ENCODE measurements around the gene DEPDC1B. TPM values are rescaled to one million over a fixed set of nuclear protein-coding genes. Genes with fewer than 3 reads are reported as not detected.
"Not testable (repeated sequence)": the region's sequence is repeated elsewhere in the genome, so short reads cannot be mapped to it uniquely, and the experiment has no call there.

The DEPDC1B gene
- total RNA-seq, 1 donor from 2014 or later: 2.4 TPM

GRCh38 chr5:60577116-60577515 is 122.8 kb downstream of the DEPDC1B start:
- DNase-seq (ENCODE audit: low spot score in 2 of 2): no peak
- intact Hi-C loops (cut with DNase I): no loop called here
- no peak for TF ChIP-seq CTCF (IDR thresholded peaks at IDR 0.05)
- Histone ChIP-seq H3K27ac (no peak overlapping the region), H3K4me1 (no peaks in the 10 kb centered on the region), H3K27me3 (no peaks in the 10 kb centered on the region), H3K4me3 (no peak overlapping the region), H3K9me3 (peaks cover 3 to 7% of the 10 kb centered on the region in 2 donors), H3K36me3 (no peaks in the 10 kb centered on the region)

- Histone ChIP-seq H3K4me1 (no peaks in the 10 kb centered on the region), H3K36me3 (no peaks in the 10 kb centered on the region), H3K9me3 (peaks cover 3 to 7% of the 10 kb centered on the region in 2 donors), H3K27ac (no peak overlapping the region), H3K27me3 (no peaks in the 10 kb centered on the region), H3K4me3 (no peak overlapping the region)
- no peak for DNase-seq (ENCODE audit: low spot score in 2 of 2)
- intact Hi-C loops (cut with DNase I): no loop called here
- no peak for TF ChIP-seq CTCF (IDR thresholded peaks at IDR 0.05)
These were observed 123.5 kb downstream of the DEPDC1B start for GRCh38 chr5:60576425-60576824.

- no peaks in the 10 kb centered on the region for H3K36me3 ChIP-seq
- TF ChIP-seq CTCF (IDR thresholded peaks at IDR 0.05): no peak
- no peak overlapping the region for H3K27ac ChIP-seq
- no peaks in the 10 kb centered on the region for H3K27me3 ChIP-seq
- H3K9me3 ChIP-seq: peaks cover 7 to 11% of the 10 kb centered on the region in 2 donors
- no peak for DNase-seq (ENCODE audit: low spot score in 2 of 2)
- H3K4me3 ChIP-seq: no peak overlapping the region
- intact Hi-C loops (cut with DNase I): no loop called here
- H3K4me1 ChIP-seq: no peaks in the 10 kb centered on the region
These were observed 131.3 kb downstream of the DEPDC1B start for GRCh38 chr5:60568646-60569045.

- Histone ChIP-seq H3K27me3 (no peaks in the 10 kb centered on the region), H3K9me3 (peaks cover 5 to 9% of the 10 kb centered on the region in 2 donors), H3K27ac (no peak overlapping the region), H3K4me3 (no peak overlapping the region), H3K4me1 (no peaks in the 10 kb centered on the region), H3K36me3 (no peaks in the 10 kb centered on the region)
- no peak for DNase-seq (ENCODE audit: low spot score in 2 of 2)
- no peak for TF ChIP-seq CTCF (IDR thresholded peaks at IDR 0.05)
- intact Hi-C loops (cut with DNase I): no loop called here
These were observed 136.2 kb downstream of the DEPDC1B start for GRCh38 chr5:60563696-60564324.

GRCh38 chr5:60553291-60553690 is 146.7 kb downstream of the DEPDC1B start:
- H3K4me3 ChIP-seq; H3K27ac ChIP-seq; DNase-seq (ENCODE audit: low spot score in 2 of 2); H3K4me1 ChIP-seq; H3K27me3 ChIP-seq; intact Hi-C loops (cut with DNase I); H3K36me3 ChIP-seq: not testable (repeated sequence)
- peaks cover 0 to 17% of the 10 kb centered on the region in 2 donors for H3K9me3 ChIP-seq

- DNase-seq (ENCODE audit: low spot score in 2 of 2): no peak
- intact Hi-C loops (cut with DNase I): no loop called here
- no peak for TF ChIP-seq CTCF (IDR thresholded peaks at IDR 0.05)
- no peaks in the 10 kb centered on the region for H3K36me3 ChIP-seq
- no peak overlapping the region for H3K4me3 ChIP-seq
- H3K27me3 ChIP-seq: no peaks in the 10 kb centered on the region
- no peak overlapping the region for H3K27ac ChIP-seq
- H3K9me3 ChIP-seq: peaks cover 0 to 7% of the 10 kb centered on the region in 2 donors
- H3K4me1 ChIP-seq: no peaks in the 10 kb centered on the region
These were observed 148.1 kb downstream of the DEPDC1B start for GRCh38 chr5:60551829-60552228.
